ENCODE measurements around the gene FOXJ3. TPM values are rescaled to one million over a fixed set of nuclear protein-coding genes. Genes with fewer than 3 reads are reported as not detected.

Gene FOXJ3
- total RNA-seq, 4 donors from 2014 or later, result 39.4 to 81.0 (median 56.3) TPM

DNA sequence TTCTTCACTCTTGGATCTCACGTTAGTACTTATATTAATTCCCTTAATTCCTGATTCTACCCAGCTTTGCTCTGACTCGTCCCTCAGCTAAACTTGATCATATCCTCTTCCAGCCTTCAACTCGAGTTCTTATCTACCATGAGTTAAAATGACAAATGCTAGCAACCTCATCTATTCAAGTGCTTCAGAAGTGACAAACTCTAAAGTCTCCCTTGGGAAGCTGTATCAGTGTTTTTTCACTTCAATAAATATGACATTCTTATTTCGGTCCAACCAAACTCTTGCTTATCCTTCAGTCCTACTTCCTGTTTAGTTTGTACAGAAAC is 75.3 kb downstream of the FOXJ3 start:
- peaks cover 0 to 12% of the 10 kb centered on the region in 2 donors for H3K36me3 ChIP-seq
- peak overlapping the region; percentile 59 to 84 (median 70) for H3K27ac ChIP-seq
- H3K4me3 ChIP-seq, result peak overlapping the region in 1 of 4 donors; percentile 18
- in situ Hi-C loops (cut with MboI; ENCODE audit: low sequenced_read_pairs in 4 of 4), result no loop called here
- DNase-seq (no peak), ATAC-seq (peak in 1 of 2 donors; percentile 9)
- H3K9me3 ChIP-seq, result no peaks in the 10 kb centered on the region
- peaks cover 45 to 51% of the 10 kb centered on the region in 2 donors for H3K4me1 ChIP-seq
- intact Hi-C loops (cut with DNase I; ENCODE audit: low total_unique reads), result loop anchor here (2.0 kb wide), 1 partner anchor 75 kb away; the partner anchor contains the start of gene FOXJ3
- no peak for TF ChIP-seq POLR2A (IDR thresholded peaks at IDR 0.05)
- TF ChIP-seq, protein P1, sequence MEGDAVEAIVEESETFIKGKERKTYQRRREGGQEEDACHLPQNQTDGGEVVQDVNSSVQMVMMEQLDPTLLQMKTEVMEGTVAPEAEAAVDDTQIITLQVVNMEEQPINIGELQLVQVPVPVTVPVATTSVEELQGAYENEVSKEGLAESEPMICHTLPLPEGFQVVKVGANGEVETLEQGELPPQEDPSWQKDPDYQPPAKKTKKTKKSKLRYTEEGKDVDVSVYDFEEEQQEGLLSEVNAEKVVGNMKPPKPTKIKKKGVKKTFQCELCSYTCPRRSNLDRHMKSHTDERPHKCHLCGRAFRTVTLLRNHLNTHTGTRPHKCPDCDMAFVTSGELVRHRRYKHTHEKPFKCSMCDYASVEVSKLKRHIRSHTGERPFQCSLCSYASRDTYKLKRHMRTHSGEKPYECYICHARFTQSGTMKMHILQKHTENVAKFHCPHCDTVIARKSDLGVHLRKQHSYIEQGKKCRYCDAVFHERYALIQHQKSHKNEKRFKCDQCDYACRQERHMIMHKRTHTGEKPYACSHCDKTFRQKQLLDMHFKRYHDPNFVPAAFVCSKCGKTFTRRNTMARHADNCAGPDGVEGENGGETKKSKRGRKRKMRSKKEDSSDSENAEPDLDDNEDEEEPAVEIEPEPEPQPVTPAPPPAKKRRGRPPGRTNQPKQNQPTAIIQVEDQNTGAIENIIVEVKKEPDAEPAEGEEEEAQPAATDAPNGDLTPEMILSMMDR (IDR thresholded peaks at IDR 0.05 in 4 of 5, conservative IDR thresholded peaks at IDR 0.05 in 1 of 5), result no peak
- no peaks in the 10 kb centered on the region for H3K27me3 ChIP-seq

DNA sequence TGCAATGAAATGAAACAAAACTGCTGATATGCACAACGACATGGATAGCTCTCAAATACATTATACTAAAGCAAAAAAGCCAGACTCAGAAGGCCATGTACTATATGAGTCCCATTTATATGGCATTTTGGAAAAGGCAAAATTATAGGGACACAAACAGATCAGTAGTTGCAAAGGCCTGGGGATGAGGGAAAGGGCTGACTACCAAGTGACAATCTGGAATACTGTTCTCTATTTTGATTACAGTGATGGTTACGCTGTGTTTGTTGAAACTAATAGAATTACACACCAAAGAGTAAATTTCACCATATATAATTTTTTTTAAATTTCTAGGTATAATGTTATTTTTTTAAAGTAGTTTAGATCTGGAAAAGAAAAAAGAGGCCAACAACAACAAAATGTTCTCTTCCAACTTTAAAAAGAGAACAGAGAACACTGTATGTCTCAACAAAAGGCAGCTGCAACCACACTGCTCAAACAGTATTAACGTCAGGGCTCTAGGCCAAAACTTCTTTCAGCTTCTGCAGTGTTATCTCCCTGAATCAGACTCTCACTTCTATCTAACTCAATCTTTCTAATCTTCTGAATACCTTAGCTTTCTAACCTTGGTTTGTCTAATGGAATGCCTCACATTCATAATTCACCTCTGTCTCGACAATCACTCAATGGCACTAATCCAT is 75.8 kb downstream of the FOXJ3 start:
- H3K27me3 ChIP-seq, result no peaks in the 10 kb centered on the region
- H3K27ac ChIP-seq, result peak overlapping the region; percentile 59 to 84 (median 70)
- TF ChIP-seq, protein P1 (IDR thresholded peaks at IDR 0.05 in 4 of 5, conservative IDR thresholded peaks at IDR 0.05 in 1 of 5), result no peak
- no peak for TF ChIP-seq POLR2A (IDR thresholded peaks at IDR 0.05)
- in situ Hi-C loops (cut with MboI; ENCODE audit: low sequenced_read_pairs in 4 of 4), result no loop called here
- intact Hi-C loops (cut with DNase I; ENCODE audit: low total_unique reads), result loop anchor here (2.0 kb wide), 1 partner anchor 76 kb away; the partner anchor contains the start of gene FOXJ3
- H3K4me1 ChIP-seq, result peaks cover 45 to 51% of the 10 kb centered on the region in 2 donors
- DNase-seq (peak; percentile 38 to 53), ATAC-seq (peak; percentile 97 to 98)
- no peaks in the 10 kb centered on the region for H3K9me3 ChIP-seq
- peaks cover 0 to 7% of the 10 kb centered on the region in 2 donors for H3K36me3 ChIP-seq
- H3K4me3 ChIP-seq, result peak overlapping the region in 1 of 4 donors; percentile 18

DNA sequence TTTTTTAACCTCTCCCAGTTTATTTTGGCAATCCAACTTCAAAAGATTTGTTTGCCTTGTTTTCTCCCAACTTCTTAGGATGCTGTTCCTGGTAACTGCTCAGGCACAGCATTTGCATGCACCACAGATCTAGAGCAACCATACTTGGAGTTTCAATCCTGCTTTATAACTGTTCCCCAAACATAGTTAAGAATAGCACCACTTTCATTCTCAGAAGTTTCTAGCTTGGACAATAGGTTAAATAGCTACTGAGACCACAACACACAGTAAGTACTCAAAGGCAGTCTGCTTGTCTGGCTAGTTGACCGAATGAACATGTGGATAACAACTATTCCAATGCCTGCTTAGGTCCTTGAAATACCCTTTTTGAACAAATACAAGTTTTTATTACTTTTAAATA is 76.8 kb downstream of the FOXJ3 start:
- TF ChIP-seq, protein P1 (IDR thresholded peaks at IDR 0.05 in 4 of 5, conservative IDR thresholded peaks at IDR 0.05 in 1 of 5), result no peak
- in situ Hi-C loops (cut with MboI; ENCODE audit: low sequenced_read_pairs in 4 of 4), result no loop called here
- Histone ChIP-seq H3K36me3 (no peaks in the 10 kb centered on the region), H3K27me3 (no peaks in the 10 kb centered on the region), H3K9me3 (no peaks in the 10 kb centered on the region), H3K27ac (peak overlapping the region; percentile 59 to 84 (median 70)), H3K4me3 (no peak overlapping the region), H3K4me1 (peaks cover 45 to 51% of the 10 kb centered on the region in 2 donors)
- intact Hi-C loops (cut with DNase I; ENCODE audit: low total_unique reads), result loop anchor here (2.0 kb wide), 1 partner anchor 77 kb away; the partner anchor contains the start of gene FOXJ3
- ATAC-seq (no peak), DNase-seq (no peak)

DNA sequence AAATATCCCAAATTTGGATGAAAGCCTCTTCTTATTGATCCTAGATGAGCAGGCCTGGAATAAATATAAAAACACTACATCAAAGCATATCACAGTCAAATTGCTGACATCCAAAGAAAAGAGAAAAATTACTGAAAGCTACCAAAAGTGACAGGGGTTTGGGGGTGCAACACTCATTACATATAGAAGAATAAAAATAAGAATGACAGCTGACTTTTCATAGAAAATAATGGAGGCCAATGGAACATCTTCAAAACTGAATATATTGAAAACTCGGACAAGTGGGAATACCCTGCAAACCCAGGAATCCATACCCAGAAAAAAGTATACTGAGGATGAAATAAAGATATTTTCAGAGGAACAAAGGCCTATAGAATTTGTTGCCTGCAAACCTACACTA is 84.0 kb downstream of the FOXJ3 start:
- Histone ChIP-seq H3K9me3 (no peaks in the 10 kb centered on the region), H3K27me3 (no peaks in the 10 kb centered on the region), H3K4me1 (peaks cover 6 to 18% of the 10 kb centered on the region in 2 donors), H3K4me3 (no peak overlapping the region), H3K36me3 (no peaks in the 10 kb centered on the region), H3K27ac (no peak overlapping the region)
- intact Hi-C loops (cut with DNase I; ENCODE audit: low total_unique reads), result no loop called here
- DNase-seq (no peak), ATAC-seq (no peak)
- TF ChIP-seq, protein P1 (IDR thresholded peaks at IDR 0.05 in 4 of 5, conservative IDR thresholded peaks at IDR 0.05 in 1 of 5), result no peak
- TF ChIP-seq POLR2A (IDR thresholded peaks at IDR 0.05), result no peak
- in situ Hi-C loops (cut with MboI; ENCODE audit: low sequenced_read_pairs in 4 of 4), result no loop called here
